WTC11 (cell line): Measurements from ENCODE around the gene PHIP. TPM values are rescaled to one million over a fixed set of nuclear protein-coding genes. Genes with fewer than 3 reads are reported as not detected.

Experiments
- ATF1 ChIP-seq: sonication (generic); formaldehyde crosslinking; IDR thresholded peaks from 2 replicates; pipeline ENCODE4 v1.8.1; 2023; ENCODE audit warnings: mild to moderate bottlenecking, moderate library complexity, missing genetic modification reagents
- GABPB1 ChIP-seq: sonication (generic); formaldehyde crosslinking; IDR thresholded peaks from 2 replicates; pipeline ENCODE4 v1.8.1; 2023; ENCODE audit warnings: mild to moderate bottlenecking, missing genetic modification reagents
- NR1H2 ChIP-seq: sonication (generic); formaldehyde crosslinking; IDR thresholded peaks from 2 replicates; pipeline ENCODE4 v1.9.0; 2021; ENCODE audit warnings: mild to moderate bottlenecking, moderate library complexity, missing genetic modification reagents
- NR3C1 ChIP-seq: sonication (generic); formaldehyde crosslinking; conservative IDR thresholded peaks from 2 replicates; pipeline ENCODE4 v1.8.1; 2023; ENCODE audit warnings: low read depth, mild to moderate bottlenecking, missing genetic modification reagents
- PRRX2 ChIP-seq: fragments of 250-450 bp; sonication (Bioruptor Pico); IDR thresholded peaks from 2 replicates; pipeline ENCODE4 v1.8.0; 2021; ENCODE audit warnings: mild to moderate bottlenecking
- RELA ChIP-seq: sonication (generic); formaldehyde crosslinking; IDR thresholded peaks from 2 replicates; pipeline ENCODE4 v1.8.1; 2022; ENCODE audit warnings: missing genetic modification reagents, mild to moderate bottlenecking, borderline replicate concordance
- RORB ChIP-seq: fragments of 250-450 bp; sonication (Bioruptor Pico); IDR thresholded peaks from 2 replicates; pipeline ENCODE4 v1.9.0; 2021; ENCODE audit warnings: mild to moderate bottlenecking
- SP1 ChIP-seq: sonication (generic); formaldehyde crosslinking; conservative IDR thresholded peaks from 2 replicates; pipeline ENCODE4 v1.8.1; 2022; ENCODE audit warnings: missing genetic modification reagents
- ZNF121 ChIP-seq: sonication (generic); formaldehyde crosslinking; IDR thresholded peaks from 2 replicates; pipeline ENCODE4 v1.8.0; 2023; ENCODE audit warnings: missing genetic modification reagents
- ZNF138 ChIP-seq: sonication (generic); formaldehyde crosslinking; conservative IDR thresholded peaks from 2 replicates; pipeline ENCODE4 v1.8.1; 2022; ENCODE audit warnings: mild to moderate bottlenecking, moderate library complexity, missing genetic modification reagents
- ZNF671 ChIP-seq: fragments of 250-450 bp; sonication (Bioruptor Pico); IDR thresholded peaks from 2 replicates; pipeline ENCODE4 v1.8.0; 2021; ENCODE audit warnings: mild to moderate bottlenecking
- total RNA-seq: library from RNA; stranded (reverse); gene quantifications from 3 replicates; pipeline ENCODE4 v1.2.3, GENCODE V29; 2021
- TF ChIP-seq, protein P1 (sequence below): sonication (generic); formaldehyde crosslinking; IDR thresholded peaks from 2 replicates; pipeline ENCODE4 v1.8.1; 2023; ENCODE audit warnings: mild to moderate bottlenecking, missing genetic modification reagents, moderate library complexity
- TF ChIP-seq, protein P2 (sequence below): fragments of 250-450 bp; sonication (Bioruptor Pico); IDR thresholded peaks from 2 replicates; pipeline ENCODE4 v1.9.0; 2021; ENCODE audit warnings: mild to moderate bottlenecking
- TF ChIP-seq, protein P3 (sequence below): sonication (generic); formaldehyde crosslinking; IDR thresholded peaks from 2 replicates; pipeline ENCODE4 v1.8.1; 2022; ENCODE audit warnings: mild to moderate bottlenecking, moderate library complexity, missing genetic modification reagents
- TF ChIP-seq, protein P4 (sequence below): sonication (generic); formaldehyde crosslinking; IDR thresholded peaks from 2 replicates; pipeline ENCODE4 v1.8.0; 2022; ENCODE audit warnings: mild to moderate bottlenecking, missing genetic modification reagents
- TF ChIP-seq, protein P5 (sequence below): sonication (generic); formaldehyde crosslinking; IDR thresholded peaks from 2 replicates; pipeline ENCODE4 v1.8.0; 2023; ENCODE audit warnings: missing genetic modification reagents
- TF ChIP-seq, protein P6 (sequence below): sonication (generic); formaldehyde crosslinking; IDR thresholded peaks from 2 replicates; pipeline ENCODE4 v1.8.1; 2022; ENCODE audit warnings: low read depth, missing genetic modification reagents, borderline replicate concordance
- TF ChIP-seq, protein P7 (sequence below): fragments of 250-450 bp; sonication (Bioruptor Pico); IDR thresholded peaks from 2 replicates; pipeline ENCODE4 v1.9.0; 2021; ENCODE audit warnings: mild to moderate bottlenecking, borderline replicate concordance
- TF ChIP-seq, protein P8 (sequence below): fragments of 250-450 bp; sonication (Bioruptor Pico); IDR thresholded peaks from 2 replicates; pipeline ENCODE4 v1.8.0; 2021; ENCODE audit warnings: mild to moderate bottlenecking

Gene PHIP
- total RNA-seq, 1 experiment from 2014 or later: 45.6 TPM

DNA sequence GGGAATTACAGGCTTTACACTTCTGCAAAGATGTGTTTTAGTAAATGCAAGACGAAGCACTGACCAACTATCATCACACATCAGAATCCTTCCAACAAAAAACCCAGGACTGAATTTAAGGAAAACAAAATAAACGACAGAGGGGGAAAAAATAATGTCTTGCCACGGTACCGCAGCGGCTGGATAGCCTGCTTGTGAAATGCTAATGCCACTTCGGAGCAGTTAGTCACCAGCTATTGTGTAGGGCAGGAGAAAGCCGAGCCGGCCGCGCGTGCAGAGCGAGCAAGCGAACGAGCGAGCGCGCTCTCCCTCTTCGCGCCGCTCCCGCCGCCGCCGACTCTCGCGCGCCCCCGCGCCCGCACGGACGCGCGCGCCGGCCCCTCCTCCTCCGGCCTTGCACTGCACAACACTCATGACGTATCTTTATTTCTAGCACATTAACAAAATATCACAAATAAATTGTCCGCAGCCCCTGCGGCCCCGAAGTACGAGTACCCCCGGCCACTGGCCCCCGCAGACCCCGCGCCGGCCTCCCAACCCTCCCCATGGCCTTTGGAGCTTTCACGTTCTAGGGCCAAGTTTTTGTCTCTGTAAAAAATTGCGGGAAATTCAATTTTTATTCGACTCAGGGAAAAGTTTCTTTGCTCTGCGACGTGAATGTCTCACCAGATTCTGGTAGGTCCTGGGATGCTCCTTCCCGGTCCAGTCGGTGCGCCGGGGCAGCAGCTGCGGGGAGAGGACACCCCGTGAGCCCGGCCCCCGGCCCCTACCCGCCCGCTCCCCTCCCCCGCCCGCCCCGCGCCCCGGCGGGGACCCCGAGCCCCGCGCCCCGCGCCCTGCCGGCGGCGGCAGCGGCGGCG, 1.0 kb downstream of the PHIP start (continued):
- TF ChIP-seq, protein P1, sequence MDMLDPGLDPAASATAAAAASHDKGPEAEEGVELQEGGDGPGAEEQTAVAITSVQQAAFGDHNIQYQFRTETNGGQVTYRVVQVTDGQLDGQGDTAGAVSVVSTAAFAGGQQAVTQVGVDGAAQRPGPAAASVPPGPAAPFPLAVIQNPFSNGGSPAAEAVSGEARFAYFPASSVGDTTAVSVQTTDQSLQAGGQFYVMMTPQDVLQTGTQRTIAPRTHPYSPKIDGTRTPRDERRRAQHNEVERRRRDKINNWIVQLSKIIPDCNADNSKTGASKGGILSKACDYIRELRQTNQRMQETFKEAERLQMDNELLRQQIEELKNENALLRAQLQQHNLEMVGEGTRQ (CRISPR knock-in tag): no peak
- TF ChIP-seq NR3C1 (no peak), PRRX2 (CRISPR knock-in tag) (no peak), RORB (CRISPR knock-in tag) (no peak), ZNF138 (CRISPR knock-in tag) (no peak), SP1 (peak; percentile 59; the same call in 1 of the 2 replicates), GABPB1 (CRISPR knock-in tag) (no peak), NR1H2 (CRISPR knock-in tag) (no peak), RELA (CRISPR knock-in tag) (no peak), ZNF671 (no peak), ZNF121 (CRISPR knock-in tag) (no peak), ATF1 (CRISPR knock-in tag) (no peak)
- TF ChIP-seq, protein P2, sequence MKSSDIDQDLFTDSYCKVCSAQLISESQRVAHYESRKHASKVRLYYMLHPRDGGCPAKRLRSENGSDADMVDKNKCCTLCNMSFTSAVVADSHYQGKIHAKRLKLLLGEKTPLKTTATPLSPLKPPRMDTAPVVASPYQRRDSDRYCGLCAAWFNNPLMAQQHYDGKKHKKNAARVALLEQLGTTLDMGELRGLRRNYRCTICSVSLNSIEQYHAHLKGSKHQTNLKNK (CRISPR knock-in tag): no peak
- TF ChIP-seq, protein P3, sequence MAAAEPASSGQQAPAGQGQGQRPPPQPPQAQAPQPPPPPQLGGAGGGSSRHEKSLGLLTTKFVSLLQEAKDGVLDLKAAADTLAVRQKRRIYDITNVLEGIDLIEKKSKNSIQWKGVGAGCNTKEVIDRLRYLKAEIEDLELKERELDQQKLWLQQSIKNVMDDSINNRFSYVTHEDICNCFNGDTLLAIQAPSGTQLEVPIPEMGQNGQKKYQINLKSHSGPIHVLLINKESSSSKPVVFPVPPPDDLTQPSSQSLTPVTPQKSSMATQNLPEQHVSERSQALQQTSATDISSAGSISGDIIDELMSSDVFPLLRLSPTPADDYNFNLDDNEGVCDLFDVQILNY (CRISPR knock-in tag): peak; percentile 62; the same call in 1 of the 2 replicates
- TF ChIP-seq, protein P4, sequence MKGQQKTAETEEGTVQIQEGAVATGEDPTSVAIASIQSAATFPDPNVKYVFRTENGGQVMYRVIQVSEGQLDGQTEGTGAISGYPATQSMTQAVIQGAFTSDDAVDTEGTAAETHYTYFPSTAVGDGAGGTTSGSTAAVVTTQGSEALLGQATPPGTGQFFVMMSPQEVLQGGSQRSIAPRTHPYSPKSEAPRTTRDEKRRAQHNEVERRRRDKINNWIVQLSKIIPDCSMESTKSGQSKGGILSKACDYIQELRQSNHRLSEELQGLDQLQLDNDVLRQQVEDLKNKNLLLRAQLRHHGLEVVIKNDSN (CRISPR knock-in tag): no peak
- TF ChIP-seq, protein P5, sequence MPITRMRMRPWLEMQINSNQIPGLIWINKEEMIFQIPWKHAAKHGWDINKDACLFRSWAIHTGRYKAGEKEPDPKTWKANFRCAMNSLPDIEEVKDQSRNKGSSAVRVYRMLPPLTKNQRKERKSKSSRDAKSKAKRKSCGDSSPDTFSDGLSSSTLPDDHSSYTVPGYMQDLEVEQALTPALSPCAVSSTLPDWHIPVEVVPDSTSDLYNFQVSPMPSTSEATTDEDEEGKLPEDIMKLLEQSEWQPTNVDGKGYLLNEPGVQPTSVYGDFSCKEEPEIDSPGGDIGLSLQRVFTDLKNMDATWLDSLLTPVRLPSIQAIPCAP (CRISPR knock-in tag): no peak
- TF ChIP-seq, protein P6, sequence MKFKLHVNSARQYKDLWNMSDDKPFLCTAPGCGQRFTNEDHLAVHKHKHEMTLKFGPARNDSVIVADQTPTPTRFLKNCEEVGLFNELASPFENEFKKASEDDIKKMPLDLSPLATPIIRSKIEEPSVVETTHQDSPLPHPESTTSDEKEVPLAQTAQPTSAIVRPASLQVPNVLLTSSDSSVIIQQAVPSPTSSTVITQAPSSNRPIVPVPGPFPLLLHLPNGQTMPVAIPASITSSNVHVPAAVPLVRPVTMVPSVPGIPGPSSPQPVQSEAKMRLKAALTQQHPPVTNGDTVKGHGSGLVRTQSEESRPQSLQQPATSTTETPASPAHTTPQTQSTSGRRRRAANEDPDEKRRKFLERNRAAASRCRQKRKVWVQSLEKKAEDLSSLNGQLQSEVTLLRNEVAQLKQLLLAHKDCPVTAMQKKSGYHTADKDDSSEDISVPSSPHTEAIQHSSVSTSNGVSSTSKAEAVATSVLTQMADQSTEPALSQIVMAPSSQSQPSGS (CRISPR knock-in tag): no peak
- TF ChIP-seq, protein P7, sequence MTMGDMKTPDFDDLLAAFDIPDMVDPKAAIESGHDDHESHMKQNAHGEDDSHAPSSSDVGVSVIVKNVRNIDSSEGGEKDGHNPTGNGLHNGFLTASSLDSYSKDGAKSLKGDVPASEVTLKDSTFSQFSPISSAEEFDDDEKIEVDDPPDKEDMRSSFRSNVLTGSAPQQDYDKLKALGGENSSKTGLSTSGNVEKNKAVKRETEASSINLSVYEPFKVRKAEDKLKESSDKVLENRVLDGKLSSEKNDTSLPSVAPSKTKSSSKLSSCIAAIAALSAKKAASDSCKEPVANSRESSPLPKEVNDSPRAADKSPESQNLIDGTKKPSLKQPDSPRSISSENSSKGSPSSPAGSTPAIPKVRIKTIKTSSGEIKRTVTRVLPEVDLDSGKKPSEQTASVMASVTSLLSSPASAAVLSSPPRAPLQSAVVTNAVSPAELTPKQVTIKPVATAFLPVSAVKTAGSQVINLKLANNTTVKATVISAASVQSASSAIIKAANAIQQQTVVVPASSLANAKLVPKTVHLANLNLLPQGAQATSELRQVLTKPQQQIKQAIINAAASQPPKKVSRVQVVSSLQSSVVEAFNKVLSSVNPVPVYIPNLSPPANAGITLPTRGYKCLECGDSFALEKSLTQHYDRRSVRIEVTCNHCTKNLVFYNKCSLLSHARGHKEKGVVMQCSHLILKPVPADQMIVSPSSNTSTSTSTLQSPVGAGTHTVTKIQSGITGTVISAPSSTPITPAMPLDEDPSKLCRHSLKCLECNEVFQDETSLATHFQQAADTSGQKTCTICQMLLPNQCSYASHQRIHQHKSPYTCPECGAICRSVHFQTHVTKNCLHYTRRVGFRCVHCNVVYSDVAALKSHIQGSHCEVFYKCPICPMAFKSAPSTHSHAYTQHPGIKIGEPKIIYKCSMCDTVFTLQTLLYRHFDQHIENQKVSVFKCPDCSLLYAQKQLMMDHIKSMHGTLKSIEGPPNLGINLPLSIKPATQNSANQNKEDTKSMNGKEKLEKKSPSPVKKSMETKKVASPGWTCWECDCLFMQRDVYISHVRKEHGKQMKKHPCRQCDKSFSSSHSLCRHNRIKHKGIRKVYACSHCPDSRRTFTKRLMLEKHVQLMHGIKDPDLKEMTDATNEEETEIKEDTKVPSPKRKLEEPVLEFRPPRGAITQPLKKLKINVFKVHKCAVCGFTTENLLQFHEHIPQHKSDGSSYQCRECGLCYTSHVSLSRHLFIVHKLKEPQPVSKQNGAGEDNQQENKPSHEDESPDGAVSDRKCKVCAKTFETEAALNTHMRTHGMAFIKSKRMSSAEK (CRISPR knock-in tag): no peak; the same call in 1 of the 2 replicates
- TF ChIP-seq, protein P8, sequence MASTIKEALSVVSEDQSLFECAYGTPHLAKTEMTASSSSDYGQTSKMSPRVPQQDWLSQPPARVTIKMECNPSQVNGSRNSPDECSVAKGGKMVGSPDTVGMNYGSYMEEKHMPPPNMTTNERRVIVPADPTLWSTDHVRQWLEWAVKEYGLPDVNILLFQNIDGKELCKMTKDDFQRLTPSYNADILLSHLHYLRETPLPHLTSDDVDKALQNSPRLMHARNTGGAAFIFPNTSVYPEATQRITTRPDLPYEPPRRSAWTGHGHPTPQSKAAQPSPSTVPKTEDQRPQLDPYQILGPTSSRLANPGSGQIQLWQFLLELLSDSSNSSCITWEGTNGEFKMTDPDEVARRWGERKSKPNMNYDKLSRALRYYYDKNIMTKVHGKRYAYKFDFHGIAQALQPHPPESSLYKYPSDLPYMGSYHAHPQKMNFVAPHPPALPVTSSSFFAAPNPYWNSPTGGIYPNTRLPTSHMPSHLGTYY (CRISPR knock-in tag): no peak
- TF ChIP-seq, all 79 proteins: peak for 6
